Breast epithelium (tissue), 3 donors: Measurements from ENCODE around the gene TMEM117.

Experiments used
- CTCF ChIP-seq, 3 donors: fragments of 450-650 bp; IDR thresholded peaks; one replicate each; pipeline ENCODE4 v1.5.1; 2016 to 2017; ENCODE audit warnings: antibody characterized with exemption in 3 of 3, mild to moderate bottlenecking in 3 of 3, moderate library complexity in 3 of 3
- POLR2A ChIP-seq: fragments of 450-650 bp; IDR thresholded peaks from one replicate; pipeline ENCODE4 v1.6.1; 2016; ENCODE audit warnings: antibody characterized with exemption, mild to moderate bottlenecking, moderate library complexity
- POLR2AphosphoS5 ChIP-seq, 3 donors: sonication (generic); formaldehyde crosslinking; IDR thresholded peaks; one replicate each; pipeline ENCODE4 v1.6.1; 2017; ENCODE audit warnings: antibody characterized with exemption in 3 of 3

GRCh38 chr12:44229846-44230245 lies 394.0 kb downstream of the TMEM117 start:
- TF ChIP-seq POLR2A (no peak), CTCF (IDR thresholded peaks at IDR 0.05) (no peak), POLR2AphosphoS5 (IDR thresholded peaks at IDR 0.05) (no peak)
